Measurements from ENCODE around the gene GRAMD4. TPM values are rescaled to one million over a fixed set of nuclear protein-coding genes. Genes with fewer than 3 reads are reported as not detected.

Gene GRAMD4
- total RNA-seq, 1 experiment from 2014 or later = 38.2 TPM

DNA sequence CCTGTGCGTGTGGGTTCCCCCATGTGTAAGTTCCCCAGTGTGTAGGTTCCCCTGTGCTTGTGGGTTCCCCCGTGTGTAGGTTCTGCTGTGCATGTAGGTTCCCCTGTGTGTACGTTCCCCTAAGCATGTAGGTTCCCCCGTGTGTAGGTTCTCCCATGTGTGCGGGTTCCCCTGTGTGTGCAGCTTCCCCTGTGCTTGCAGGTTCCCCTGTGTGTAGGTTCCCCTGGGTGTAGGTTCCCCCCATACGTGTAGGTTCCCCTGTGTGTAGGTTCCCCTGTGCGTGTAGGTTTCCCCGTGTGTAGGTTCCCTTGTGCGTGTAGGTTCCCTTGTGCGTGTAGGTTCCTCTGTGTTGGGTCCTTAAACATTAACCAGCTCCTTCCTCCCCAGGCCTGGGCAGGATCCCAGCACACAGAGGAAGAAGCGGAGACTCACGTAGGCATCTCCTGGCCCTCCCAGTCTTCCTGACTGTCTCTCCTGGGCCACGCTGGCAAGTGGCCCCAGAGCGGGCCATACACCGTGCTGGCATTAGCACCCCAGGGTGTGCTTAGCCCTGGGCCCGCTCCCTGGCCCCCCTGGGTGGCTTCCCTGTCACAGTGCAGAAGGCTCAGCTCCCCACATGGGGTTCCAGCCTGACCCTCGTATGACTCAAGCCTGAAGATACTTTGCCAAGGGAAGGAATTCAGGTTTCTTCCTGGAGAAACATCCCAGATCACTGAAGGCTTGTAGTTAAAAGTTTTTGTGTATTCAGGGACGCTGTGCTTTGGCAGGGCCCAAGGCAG is 2.8 kb upstream of the GRAMD4 start:
- H2AFZ ChIP-seq = no peak overlapping the region
- peaks cover 13% of the 10 kb centered on the region for H4K20me1 ChIP-seq (ENCODE audit: insufficient read depth)
- no peak overlapping the region for H3K27ac ChIP-seq
- H3K79me2 ChIP-seq (ENCODE audit: low read depth) = 0 out of 2 replicates have a peak, but pooled peaks cover 7% of the 10 kb centered on the region
- POLR2A ChIA-PET (ENCODE audit: unreplicated experiment) = no interaction called here
- no peaks in the 10 kb centered on the region for H3K9me2 ChIP-seq (ENCODE audit: insufficient read depth)
- intact Hi-C loops (cut with micrococcal nuclease; ENCODE audit: unreplicated experiment) = no loop called here
- no peaks in the 10 kb centered on the region for H3K36me3 ChIP-seq (ENCODE audit: low read depth)
- H3K27me3 ChIP-seq (ENCODE audit: insufficient read depth, low read depth) = no peaks in the 10 kb centered on the region
- DNase-seq = no peak
- H3K4me2 ChIP-seq = no peak overlapping the region
- CTCF ChIA-PET = no interaction called here
- H3K4me1 ChIP-seq (replicated peaks; ENCODE audit: insufficient read depth) = no peaks in the 10 kb centered on the region
- 0 out of 2 replicates have a peak, but pooled peaks cover 3% of the 10 kb centered on the region for H3K9me3 ChIP-seq (ENCODE audit: insufficient read depth, low read depth)
- TF ChIP-seq, protein P1, sequence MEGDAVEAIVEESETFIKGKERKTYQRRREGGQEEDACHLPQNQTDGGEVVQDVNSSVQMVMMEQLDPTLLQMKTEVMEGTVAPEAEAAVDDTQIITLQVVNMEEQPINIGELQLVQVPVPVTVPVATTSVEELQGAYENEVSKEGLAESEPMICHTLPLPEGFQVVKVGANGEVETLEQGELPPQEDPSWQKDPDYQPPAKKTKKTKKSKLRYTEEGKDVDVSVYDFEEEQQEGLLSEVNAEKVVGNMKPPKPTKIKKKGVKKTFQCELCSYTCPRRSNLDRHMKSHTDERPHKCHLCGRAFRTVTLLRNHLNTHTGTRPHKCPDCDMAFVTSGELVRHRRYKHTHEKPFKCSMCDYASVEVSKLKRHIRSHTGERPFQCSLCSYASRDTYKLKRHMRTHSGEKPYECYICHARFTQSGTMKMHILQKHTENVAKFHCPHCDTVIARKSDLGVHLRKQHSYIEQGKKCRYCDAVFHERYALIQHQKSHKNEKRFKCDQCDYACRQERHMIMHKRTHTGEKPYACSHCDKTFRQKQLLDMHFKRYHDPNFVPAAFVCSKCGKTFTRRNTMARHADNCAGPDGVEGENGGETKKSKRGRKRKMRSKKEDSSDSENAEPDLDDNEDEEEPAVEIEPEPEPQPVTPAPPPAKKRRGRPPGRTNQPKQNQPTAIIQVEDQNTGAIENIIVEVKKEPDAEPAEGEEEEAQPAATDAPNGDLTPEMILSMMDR (conservative IDR thresholded peaks at IDR 0.05) = no peak
- TF ChIP-seq EZH2 (IDR thresholded peaks at IDR 0.05; ENCODE audit: low read depth) = no peak
- H3K4me3 ChIP-seq = no peak overlapping the region
- BruUV-seq (replicated peaks) = no TSS peak
- H3F3A ChIP-seq (ENCODE audit: insufficient read depth, low read depth) = peaks cover 12% of the 10 kb centered on the region

DNA sequence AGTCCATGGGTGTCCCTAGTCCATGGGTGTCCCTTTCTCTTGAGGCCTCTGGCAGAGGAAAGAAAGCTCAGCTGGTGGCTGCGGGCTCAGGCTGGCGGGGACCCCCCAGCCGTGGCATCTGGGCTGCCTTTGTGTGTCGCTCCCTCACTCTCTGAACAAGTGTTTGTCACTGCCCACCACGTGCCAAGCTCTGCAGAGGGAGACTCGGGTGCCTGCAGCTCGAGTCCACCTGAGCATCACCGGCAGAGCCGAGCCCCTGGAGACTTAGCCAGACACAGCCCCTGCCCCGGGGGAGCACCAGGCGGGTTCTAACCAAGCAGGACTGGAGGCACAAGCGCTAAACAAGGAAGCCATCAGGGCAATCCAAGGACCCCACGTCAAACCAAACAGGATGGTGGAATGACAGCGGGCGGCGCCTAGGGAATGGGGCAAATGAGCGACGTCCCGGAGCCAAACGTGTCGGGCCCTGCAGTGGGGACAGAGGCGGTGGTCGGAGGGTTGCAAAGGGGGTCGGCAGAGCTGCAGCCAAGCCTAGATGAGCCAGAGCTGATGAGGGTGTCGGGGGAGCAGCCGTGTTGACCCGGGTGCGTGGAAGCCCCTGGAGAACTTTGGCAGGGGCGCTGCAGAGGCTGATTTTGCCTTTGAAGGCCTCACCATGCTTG is 2.1 kb upstream of the GRAMD4 start:
- ChIA-PET POLR2A (ENCODE audit: unreplicated experiment) (no interaction called here), CTCF (no interaction called here)
- Histone ChIP-seq H3K79me2 (ENCODE audit: low read depth) (0 out of 2 replicates have a peak, but pooled peaks cover 7% of the 10 kb centered on the region), H3K36me3 (ENCODE audit: low read depth) (no peaks in the 10 kb centered on the region), H3K9me3 (ENCODE audit: insufficient read depth, low read depth) (0 out of 2 replicates have a peak, but pooled peaks cover 3% of the 10 kb centered on the region), H3K9me2 (ENCODE audit: insufficient read depth) (no peaks in the 10 kb centered on the region), H4K20me1 (ENCODE audit: insufficient read depth) (peaks cover 14% of the 10 kb centered on the region), H3K27ac (no peak overlapping the region), H3K4me1 (replicated peaks; ENCODE audit: insufficient read depth) (no peaks in the 10 kb centered on the region), H2AFZ (no peak overlapping the region), H3K4me2 (no peak overlapping the region), H3K4me3 (no peak overlapping the region), H3K27me3 (ENCODE audit: insufficient read depth, low read depth) (no peaks in the 10 kb centered on the region), H3F3A (ENCODE audit: insufficient read depth, low read depth) (peaks cover 13% of the 10 kb centered on the region)
- BruUV-seq (replicated peaks) = no TSS peak
- TF ChIP-seq, protein P1 (conservative IDR thresholded peaks at IDR 0.05) = no peak
- TF ChIP-seq EZH2 (IDR thresholded peaks at IDR 0.05; ENCODE audit: low read depth) = no peak
- no peak for DNase-seq
- intact Hi-C loops (cut with micrococcal nuclease; ENCODE audit: unreplicated experiment) = no loop called here

DNA sequence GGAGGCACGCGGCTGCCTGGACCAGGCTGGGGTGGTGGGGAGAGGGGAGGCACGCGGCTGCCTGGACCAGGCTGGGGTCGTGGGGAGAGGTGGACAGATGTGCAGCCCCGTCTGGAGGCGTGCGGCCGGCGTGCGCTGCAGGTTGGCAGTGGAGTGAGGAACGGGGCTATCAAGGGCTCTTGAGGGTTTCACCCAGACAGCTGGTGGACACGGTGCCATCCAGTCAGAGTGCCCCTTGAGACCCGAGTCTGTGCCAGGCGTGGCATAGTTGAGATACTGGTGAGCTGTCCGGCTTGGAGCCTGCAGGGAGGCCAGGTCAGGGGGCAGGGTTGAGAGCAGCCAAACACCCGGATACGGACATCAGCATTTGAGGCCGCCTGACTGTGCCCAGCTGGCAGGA is 1.5 kb upstream of the GRAMD4 start:
- 0 out of 2 replicates have a peak, but pooled peaks cover 3% of the 10 kb centered on the region for H3K9me3 ChIP-seq (ENCODE audit: insufficient read depth, low read depth)
- ChIA-PET CTCF (no interaction called here), POLR2A (ENCODE audit: unreplicated experiment) (no interaction called here)
- no peaks in the 10 kb centered on the region for H3K9me2 ChIP-seq (ENCODE audit: insufficient read depth)
- TF ChIP-seq, protein P1 (conservative IDR thresholded peaks at IDR 0.05) = no peak
- no peak for TF ChIP-seq EZH2 (IDR thresholded peaks at IDR 0.05; ENCODE audit: low read depth)
- H3K79me2 ChIP-seq (ENCODE audit: low read depth) = 0 out of 2 replicates have a peak, but pooled peaks cover 7% of the 10 kb centered on the region
- H3K27ac ChIP-seq = no peak overlapping the region
- BruUV-seq (replicated peaks) = no TSS peak
- H3K4me1 ChIP-seq (replicated peaks; ENCODE audit: insufficient read depth) = no peaks in the 10 kb centered on the region
- intact Hi-C loops (cut with micrococcal nuclease; ENCODE audit: unreplicated experiment) = no loop called here
- no peak overlapping the region for H3K4me2 ChIP-seq
- no peaks in the 10 kb centered on the region for H3K27me3 ChIP-seq (ENCODE audit: insufficient read depth, low read depth)
- H4K20me1 ChIP-seq (ENCODE audit: insufficient read depth) = peaks cover 17% of the 10 kb centered on the region
- no peak for DNase-seq
- H3F3A ChIP-seq (ENCODE audit: insufficient read depth, low read depth) = peaks cover 13% of the 10 kb centered on the region
- H3K4me3 ChIP-seq = no peak overlapping the region
- H3K36me3 ChIP-seq (ENCODE audit: low read depth) = no peaks in the 10 kb centered on the region
- no peak overlapping the region for H2AFZ ChIP-seq
